ENCODE results near the gene USP3.

USP3 gene

GRCh38 chr15:63504247-63504978 lies at the start of gene USP3:
USP3 (plus strand) TSS chr15:63504593; CDS start chr15:63504740, 147 bp downstream.
- peak within 1 kb of the TSS; percentile 86 for H3K4me3 ChIP-seq
- DNase-seq (ENCODE audit: low spot score), result peak; percentile 98
- peak; percentile 34 for TF ChIP-seq CTCF (IDR thresholded peaks at IDR 0.05)
- peak within 1 kb of the TSS; percentile 97 to 98 for H3K27ac ChIP-seq

- Histone ChIP-seq H3K27ac (no peak overlapping the region), H3K4me3 (no peak overlapping the region)
- TF ChIP-seq CTCF (IDR thresholded peaks at IDR 0.05), result no peak
- DNase-seq (ENCODE audit: low spot score), result no peak
These were observed 48.1 kb upstream of the USP3 start for GRCh38 chr15:63456258-63456657.

- H3K27ac ChIP-seq, result no peak overlapping the region
- H3K4me3 ChIP-seq, result no peak overlapping the region
- no peak for DNase-seq (ENCODE audit: low spot score)
- TF ChIP-seq CTCF (IDR thresholded peaks at IDR 0.05), result no peak
These were observed 47.0 kb upstream of the USP3 start for GRCh38 chr15:63457379-63457778.

GRCh38 chr15:63458026-63458425 lies 46.4 kb upstream of the USP3 start:
- no peak for TF ChIP-seq CTCF (IDR thresholded peaks at IDR 0.05)
- Histone ChIP-seq H3K27ac (no peak overlapping the region), H3K4me3 (no peak overlapping the region)
- no peak for DNase-seq (ENCODE audit: low spot score)

GRCh38 chr15:63458794-63459395 lies 45.5 kb upstream of the USP3 start:
- DNase-seq (ENCODE audit: low spot score), result no peak
- Histone ChIP-seq H3K27ac (no peak overlapping the region), H3K4me3 (no peak overlapping the region)
- no peak for TF ChIP-seq CTCF (IDR thresholded peaks at IDR 0.05)

- H3K4me3 ChIP-seq, result no peak overlapping the region
- TF ChIP-seq CTCF (IDR thresholded peaks at IDR 0.05), result no peak
- DNase-seq (ENCODE audit: low spot score), result no peak
- H3K27ac ChIP-seq, result no peak overlapping the region
These were observed 43.9 kb upstream of the USP3 start for GRCh38 chr15:63460210-63461155.

Measured in coronary artery (tissue), 2 donors.